Stimulated activated CD4-positive, alpha-beta T cell treated with anti-CD3 and anti-CD28 coated beads, Interleukin-4, amount 100 ng/mL, for 4 hours (primary cell): ENCODE results near the gene IMPDH1.

Experiments
- DNase-seq, 2 experiments: peaks; one replicate each; pipeline ENCODE4 v3.0.0-alpha.2; 2020

IMPDH1 gene

GRCh38 chr7:128434413-128435326 lies 24.9 kb upstream of the IMPDH1 start:
- no peak for DNase-seq

DNA sequence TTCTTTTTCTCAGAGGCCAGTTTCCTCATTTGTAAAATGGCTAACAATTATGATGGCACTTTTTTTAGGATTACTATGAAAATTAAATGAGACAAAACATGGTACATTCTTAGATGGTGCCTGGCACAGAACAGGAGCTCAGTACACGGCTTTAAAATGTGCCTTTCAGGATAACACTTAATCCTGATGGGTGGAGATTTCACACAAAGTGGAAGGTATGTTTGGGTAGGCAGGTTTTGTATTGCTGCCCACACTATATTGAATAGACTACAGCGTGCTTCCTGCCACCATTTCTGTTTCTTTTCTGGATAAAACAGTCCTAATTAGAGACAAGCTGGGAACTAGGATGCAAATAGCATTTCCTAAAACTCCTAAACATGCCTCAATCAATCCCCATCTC lies 22.0 kb upstream of the IMPDH1 start:
- DNase-seq, result no peak

- no peak for DNase-seq
Observed at GRCh38 chr7:128431221-128431620, 21.4 kb upstream of the IMPDH1 start.

DNA sequence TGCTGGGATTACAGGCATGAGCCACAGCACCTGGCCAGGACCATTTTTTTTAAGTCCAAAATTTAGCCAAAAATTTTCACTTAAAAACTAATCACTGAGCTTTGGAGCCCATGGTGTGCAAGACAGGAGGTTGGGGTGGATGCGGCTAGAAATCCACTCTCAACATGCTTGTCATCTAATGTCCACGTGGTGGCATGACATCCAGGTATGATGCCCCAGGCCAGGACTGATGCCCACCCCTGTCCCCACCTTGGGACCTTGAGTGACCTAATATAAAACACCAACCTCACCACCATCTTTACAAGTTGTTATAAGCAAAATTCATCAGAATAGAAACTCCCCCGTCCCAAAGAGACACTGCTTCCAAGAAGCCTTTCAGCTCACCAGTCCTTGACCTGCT lies 20.4 kb upstream of the IMPDH1 start:
- no peak for DNase-seq

- no peak for DNase-seq
Observed at GRCh38 chr7:128427289-128427891, 17.6 kb upstream of the IMPDH1 start.

DNA sequence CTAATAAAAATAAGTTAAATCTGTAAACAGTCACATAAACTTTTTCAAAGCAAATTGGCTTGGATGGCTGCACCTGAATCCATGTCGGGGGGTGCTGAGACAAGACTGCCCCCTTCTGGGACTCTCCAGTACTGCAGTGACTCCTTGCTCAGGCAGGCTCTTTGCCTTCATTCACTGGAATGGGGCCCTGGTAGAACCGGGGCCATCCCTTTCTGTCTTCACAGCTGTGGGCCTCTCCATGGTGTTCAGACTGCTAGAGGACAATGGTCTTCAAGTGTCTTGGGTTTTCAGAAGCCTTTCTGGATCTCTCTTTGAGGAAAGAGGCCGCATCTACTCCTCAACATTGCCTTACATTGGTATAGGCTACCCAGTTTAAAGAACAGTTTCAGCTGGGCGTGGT lies 16.1 kb upstream of the IMPDH1 start:
- peak; percentile 66 to 79 for DNase-seq

DNA sequence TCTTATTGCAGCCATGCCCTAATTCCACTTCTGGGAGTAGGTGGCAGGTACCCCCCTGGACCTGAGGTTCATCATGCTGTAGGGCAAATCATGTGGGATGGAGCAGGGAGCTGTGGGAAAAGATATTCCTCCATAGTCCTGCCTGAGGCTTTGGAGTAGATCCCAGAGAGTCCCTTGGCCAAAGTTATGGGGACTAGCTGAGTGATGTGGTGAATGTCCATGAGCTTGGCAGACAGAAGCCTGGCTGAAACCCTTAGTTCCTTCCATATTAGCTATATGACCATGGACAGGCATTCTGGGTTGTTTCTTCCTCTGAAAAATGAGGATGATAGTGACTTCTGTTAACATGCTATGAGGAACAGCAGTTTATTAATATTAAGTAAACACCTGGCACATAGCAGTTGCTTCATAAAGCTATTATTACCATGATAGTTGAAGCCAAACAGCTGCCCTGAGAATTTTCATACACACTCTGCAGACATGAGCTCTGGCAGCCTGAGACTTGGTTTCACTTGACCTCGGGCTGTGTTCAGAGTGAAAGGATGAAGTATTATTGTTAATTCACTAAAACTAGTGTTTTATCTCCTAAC lies 15.0 kb upstream of the IMPDH1 start:
- no peak for DNase-seq

DNA sequence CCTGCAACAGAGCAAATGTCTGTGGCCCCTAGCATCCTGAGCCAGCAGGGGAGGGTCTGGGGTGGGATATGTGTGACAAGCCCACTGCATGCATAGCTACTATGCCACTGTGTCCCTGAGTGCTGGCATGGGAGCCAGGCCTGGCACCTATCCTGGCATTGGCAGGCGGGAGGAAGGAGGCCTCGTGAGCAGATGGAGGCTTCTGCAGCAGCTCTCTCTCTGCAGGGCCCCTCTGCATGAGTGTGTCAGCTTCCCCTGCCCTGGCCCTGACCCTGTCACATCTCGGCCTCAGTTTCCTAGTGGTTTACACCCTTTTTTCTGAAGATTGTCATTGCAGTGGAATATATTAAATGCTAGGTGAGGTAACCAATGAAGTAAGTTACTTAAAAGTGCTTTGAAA lies 13.1 kb upstream of the IMPDH1 start:
- no peak for DNase-seq

GRCh38 chr7:128422037-128422436 lies 12.3 kb upstream of the IMPDH1 start:
- DNase-seq, result no peak

GRCh38 chr7:128421384-128421783 lies 11.6 kb upstream of the IMPDH1 start:
- no peak for DNase-seq

DNA sequence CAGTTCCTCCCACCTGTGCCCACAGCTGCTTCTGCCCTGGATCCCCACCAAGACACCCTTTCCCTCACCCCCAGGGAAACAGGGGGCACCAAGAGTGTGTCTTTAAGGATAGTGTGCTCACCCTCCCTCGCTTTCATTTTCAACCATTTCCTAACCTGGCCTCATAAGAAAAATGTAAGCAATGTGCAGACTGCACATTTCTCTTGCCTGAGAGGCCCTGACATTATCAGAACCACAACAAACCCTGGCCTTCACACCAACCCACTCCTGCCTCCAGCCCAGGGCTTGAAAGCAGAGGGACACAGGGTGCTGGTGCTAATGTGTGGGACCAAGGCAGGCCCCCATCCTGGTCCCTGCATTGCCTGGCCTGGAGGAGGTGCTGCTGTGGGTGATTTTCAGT lies 11.0 kb upstream of the IMPDH1 start:
- no peak for DNase-seq

GRCh38 chr7:128419257-128419656 lies 9.5 kb upstream of the IMPDH1 start:
- no peak for DNase-seq

DNA sequence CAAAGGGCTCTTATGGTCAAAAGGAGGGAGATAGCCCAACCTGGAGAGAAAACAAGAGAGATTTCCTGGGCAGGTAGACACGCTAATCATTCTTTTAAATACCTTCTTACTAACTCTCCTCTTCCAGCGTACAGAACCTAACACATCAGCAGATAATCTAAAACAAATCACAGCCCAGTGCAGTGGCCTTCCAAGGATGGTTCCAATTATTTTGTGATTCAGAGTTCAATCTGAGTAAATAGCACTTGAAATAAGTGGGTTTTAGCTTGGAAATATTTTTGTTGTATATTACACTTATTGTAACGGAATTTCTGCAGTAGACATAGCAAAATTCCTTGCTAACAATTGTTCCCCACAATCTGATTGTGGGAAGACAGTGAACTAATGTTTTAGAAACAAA lies 7.3 kb upstream of the IMPDH1 start:
- DNase-seq, result no peak

DNA sequence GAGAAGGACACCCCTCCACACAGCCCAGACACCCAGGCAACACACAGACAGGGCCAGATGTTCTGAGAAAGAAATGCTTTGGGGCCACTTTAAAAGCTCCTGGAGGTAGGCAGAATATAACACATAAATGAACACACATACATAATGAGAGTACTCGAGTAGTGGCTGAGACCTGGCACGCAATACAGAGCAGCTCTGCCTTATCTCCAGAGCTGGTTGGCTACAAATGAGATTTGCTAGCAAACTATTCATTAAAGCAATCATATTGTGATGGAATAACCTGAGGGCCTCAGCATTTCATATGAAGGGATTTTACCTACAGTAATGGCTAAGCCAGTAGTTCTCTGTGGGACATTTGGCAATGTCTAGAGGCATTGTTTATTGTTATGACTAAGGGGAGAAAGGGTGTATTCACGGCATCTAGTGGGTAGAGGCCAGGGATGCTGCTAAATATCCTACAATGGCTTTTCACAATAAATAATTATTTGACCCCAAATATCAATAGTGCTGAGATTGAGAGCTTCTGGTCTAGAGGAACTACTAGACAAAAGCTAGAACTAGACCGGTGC lies 5.5 kb upstream of the IMPDH1 start:
- DNase-seq, result no peak

DNA sequence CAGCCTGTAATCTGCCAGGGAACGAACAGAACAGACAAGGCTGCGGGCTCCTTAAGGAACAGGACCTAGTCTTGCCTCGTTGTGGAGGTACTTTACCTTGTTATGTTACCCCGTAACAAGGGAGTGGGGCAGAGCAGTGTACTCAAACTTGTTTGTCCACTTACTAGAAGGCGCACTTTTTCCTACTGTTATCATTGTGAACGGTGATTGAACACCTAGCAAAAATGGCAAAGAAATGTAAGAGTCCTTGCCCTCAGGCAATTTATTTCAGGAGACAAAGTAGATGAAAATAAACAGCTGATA lies 620 bp upstream of the IMPDH1 start:
- no peak for DNase-seq

DNA sequence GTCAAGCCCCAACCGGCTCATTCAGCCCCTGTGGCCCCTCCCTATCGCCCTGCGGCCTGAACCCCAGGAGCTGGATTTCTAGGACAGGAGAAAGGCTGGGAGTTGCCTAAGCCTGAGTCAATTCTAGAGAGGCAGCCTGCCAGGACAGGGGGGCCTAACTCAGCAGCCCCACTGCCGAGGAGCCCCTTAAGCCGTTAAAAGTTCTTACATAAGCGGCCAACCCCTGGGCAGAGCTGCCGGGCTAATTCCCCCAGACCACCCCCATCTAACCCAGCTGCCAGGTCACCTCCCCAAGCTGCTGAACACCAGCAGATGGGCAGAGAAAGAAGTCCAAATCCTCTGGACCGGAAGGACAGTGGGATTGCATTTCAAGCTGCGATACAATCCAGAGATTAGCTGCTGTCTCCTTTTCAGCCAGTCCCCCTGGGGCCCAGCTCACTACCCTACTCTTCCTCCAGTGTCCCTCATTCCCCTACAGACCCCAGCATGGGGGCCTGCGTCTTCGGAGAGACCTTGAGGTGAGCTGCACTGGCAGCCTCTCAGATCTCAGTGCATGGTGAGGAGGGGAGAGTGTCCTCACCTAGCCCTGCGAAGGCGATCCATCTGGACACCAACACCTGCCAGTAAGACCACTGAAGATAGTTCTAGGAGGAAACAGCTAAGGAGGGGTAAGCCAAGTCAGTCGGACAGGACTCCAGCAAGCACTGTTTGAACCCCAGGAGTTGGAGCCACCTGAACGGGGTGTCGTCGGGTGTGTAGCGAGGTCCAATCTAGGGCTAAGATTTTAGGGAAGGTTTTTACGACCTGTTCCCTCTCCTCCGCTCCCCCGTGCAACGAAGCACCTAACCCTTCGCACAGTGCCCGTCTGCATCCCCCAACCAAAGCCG lies 830 bp downstream of the IMPDH1 start:
- DNase-seq, result no peak

- no peak for DNase-seq
Observed at GRCh38 chr7:128407751-128408708, 1.8 kb downstream of the IMPDH1 start.

- DNase-seq, result no peak
Observed at GRCh38 chr7:128407233-128407589, 2.6 kb downstream of the IMPDH1 start.

- peak in 1 of 2 experiments; percentile 14 for DNase-seq
Observed at GRCh38 chr7:128406314-128407232, 3.2 kb downstream of the IMPDH1 start.

DNA sequence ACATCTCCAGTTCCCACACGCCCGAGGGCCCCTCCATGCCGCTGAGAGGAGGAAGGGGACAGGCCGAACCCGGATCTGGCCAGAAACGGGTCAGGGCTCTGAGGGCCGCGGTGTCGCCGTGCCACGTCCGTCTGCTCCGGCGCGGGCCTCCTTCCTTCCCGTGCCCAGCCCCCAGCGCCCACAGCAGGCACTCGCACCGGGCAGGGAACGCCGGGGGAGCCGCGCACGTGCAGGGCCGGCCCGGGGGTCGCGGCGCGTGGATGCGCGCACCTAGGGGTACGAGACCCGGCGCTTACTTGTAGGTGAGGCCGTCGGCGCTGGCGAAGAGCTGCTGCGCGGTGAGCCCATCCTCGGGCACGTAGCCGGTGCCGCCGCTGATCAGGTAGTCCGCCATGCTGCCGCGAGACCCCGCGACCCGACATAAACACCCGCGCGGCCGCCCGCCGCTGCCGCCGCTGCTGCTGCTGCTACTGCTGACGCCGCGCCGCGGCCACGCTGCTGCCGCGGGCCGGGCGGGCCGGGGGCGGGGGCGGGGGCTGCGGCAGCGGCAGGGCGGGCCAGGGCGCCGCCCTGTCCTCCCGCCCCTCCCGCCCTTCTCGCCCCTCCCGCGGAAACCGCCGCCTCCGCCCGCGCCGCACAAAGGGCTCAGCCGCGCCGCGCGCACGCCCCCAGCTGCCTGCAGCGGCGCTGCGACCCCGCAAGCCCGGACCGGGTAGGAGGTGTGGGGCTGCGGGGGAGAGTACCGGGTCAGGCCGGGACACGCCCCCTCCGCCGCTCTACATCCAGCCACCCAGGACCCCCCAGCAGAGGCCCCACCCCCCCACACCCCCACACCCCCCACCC lies 4.1 kb downstream of the IMPDH1 start:
- peak; percentile 64 to 65 for DNase-seq
